Motor neuron (in vitro differentiated cells): Measurements from ENCODE around the gene PRKCA. TPM values are rescaled to one million over a fixed set of nuclear protein-coding genes. Genes with fewer than 3 reads are reported as not detected.
A peak's percentile ranks its signal among the peaks of the same experiment; 100 is the strongest.
"Not testable (repeated sequence)": the region's sequence is repeated elsewhere in the genome, so short reads cannot be mapped to it uniquely, and the experiment has no call there.

Source experiments
- ATAC-seq, 8 experiments: fragments of 200-7000 bp; cut with Tn5 transposase; replicated peaks in 6 of 8; 2 replicates each; pipeline ENCODE4 v1.8.0; 2021; ENCODE audit warnings: mild to moderate bottlenecking in 8 of 8, moderate library complexity in 8 of 8
- H3K27ac ChIP-seq, 2 donors: fragments of 250-450 bp; sonication (Bioruptor Pico); 2 replicates each; pipeline ENCODE4 v1.9.0; 2021; ENCODE audit warnings: antibody characterized with exemption in 2 of 2, mild to moderate bottlenecking in 2 of 2, moderate library complexity in 1 of 2
- H3K4me1 ChIP-seq, 2 donors: fragments of 250-450 bp; sonication (Bioruptor Pico); replicated peaks in 1 of 2; 2 replicates each; pipeline ENCODE4 v1.6.1; 2021; ENCODE audit warnings: antibody characterized with exemption in 2 of 2, mild to moderate bottlenecking in 2 of 2, moderate library complexity in 1 of 2
- H3K4me3 ChIP-seq, 5 donors: fragments of 250-450 bp; sonication (Bioruptor Pico); 2 replicates each; pipeline ENCODE4 v1.9.0; 2021; ENCODE audit warnings: antibody characterized with exemption in 5 of 5, mild to moderate bottlenecking in 5 of 5, moderate library complexity in 4 of 5
- WGBS, 10 experiments: fragments of 450-650 bp; shearing (Covaris generic); methylation state at CpG; one replicate each; pipeline ENCODE4 v1.0.0; 2022; 5-methylcytosine and 5-hydroxymethylcytosine counted together
- in situ Hi-C, 9 experiments: fragments of 400-800 bp; cut with MboI; loops; one replicate each; pipeline ENCODE4 v1.15.0; 2021; ENCODE audit warnings: low sequenced_read_pairs in 9 of 9, low pct_unique_long_range_greater_than_20kb in 2 of 9; ENCODE audit not compliant: unreplicated experiment in 9 of 9
- total RNA-seq, 8 experiments: library from RNA; unstranded; fragments of 300-600 nt; gene quantifications; 2 replicates each; pipeline versions ENCODE4 v1.2.3 to v1.2.4, GENCODE V29; 2022

Gene PRKCA
- total RNA-seq, 8 experiments from 2014 or later = 5.6 to 38.8 (median 8.7) TPM

DNA sequence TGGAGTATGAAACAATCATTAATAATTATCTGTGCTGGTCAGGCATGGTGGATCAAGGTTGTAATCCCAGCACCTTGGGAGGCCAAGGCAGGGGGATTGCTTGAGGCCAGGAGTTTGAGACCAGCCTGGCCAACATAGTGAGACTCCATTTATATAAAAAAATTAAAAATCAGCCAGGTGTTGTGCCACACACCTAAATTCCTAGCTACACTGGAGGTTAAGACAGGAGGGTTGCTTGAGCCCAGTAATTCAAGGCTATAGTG lies 28.9 kb upstream of the PRKCA start:
- Histone ChIP-seq H3K27ac (no peak overlapping the region), H3K4me3 (no peak overlapping the region), H3K4me1 (peaks cover 0 to 4% of the 10 kb centered on the region in 2 donors)
- no peak for ATAC-seq
- in situ Hi-C loops = loop anchor here in 5 of 9 experiments (25.0 kb wide), 3 partner anchors 289 to 414 kb away; no protein-coding TSS in a partner anchor

GRCh38 chr17:66275651-66276050 lies 26.8 kb upstream of the PRKCA start:
- WGBS, 10 experiments = 0 to 100% (median 83%) methylated on average over 1 to 3 of the region's 6 CpGs; no CpG with 5 or more reads in 5 of the 10 experiments
- ATAC-seq = peak in 2 of 8 experiments; percentile 96 to 98
- H3K4me1 ChIP-seq = peaks cover 0 to 4% of the 10 kb centered on the region in 2 donors
- no peak overlapping the region for H3K27ac ChIP-seq
- no peak overlapping the region for H3K4me3 ChIP-seq
- in situ Hi-C loops = no loop called here

DNA sequence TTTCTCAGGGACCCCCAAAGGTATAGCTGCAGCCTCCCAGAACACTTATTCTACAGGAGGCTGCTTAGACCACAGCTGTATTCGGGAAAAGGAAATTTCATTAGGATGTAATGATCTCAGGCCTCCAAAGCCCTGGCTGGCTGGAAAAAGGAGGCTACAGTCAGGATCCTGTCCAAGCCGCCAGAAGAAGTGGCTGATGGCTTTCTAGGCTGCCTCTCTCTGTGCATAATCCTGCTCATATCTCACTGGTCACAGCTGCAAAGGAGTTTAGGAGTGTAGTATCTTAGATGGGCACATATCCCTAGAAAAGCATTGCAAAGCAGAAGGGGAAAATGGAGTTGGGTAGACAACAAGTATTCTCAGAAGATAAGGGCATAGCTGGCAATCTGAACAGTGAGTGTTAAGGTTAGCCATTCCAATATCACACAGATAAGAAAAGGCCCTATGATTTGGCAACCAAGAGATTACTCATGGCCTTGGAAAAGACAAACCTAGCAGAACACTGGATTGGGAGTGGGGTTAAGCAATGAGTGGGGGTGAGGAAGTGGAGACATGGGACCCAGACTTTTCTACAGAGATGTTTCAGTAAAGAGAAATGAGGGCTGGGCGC lies 26.0 kb upstream of the PRKCA start:
- ATAC-seq = no peak
- Histone ChIP-seq H3K4me1 (peaks cover 0 to 4% of the 10 kb centered on the region in 2 donors), H3K4me3 (no peak overlapping the region), H3K27ac (no peak overlapping the region)
- in situ Hi-C loops = no loop called here
- WGBS, 10 experiments = 60 to 100% (median 78%) methylated on average over 1 to 2 of the region's 3 CpGs; no CpG with 5 or more reads in 6 of the 10 experiments

- in situ Hi-C loops = no loop called here
Observed at GRCh38 chr17:66277191-66277590, 25.2 kb upstream of the PRKCA start.

DNA sequence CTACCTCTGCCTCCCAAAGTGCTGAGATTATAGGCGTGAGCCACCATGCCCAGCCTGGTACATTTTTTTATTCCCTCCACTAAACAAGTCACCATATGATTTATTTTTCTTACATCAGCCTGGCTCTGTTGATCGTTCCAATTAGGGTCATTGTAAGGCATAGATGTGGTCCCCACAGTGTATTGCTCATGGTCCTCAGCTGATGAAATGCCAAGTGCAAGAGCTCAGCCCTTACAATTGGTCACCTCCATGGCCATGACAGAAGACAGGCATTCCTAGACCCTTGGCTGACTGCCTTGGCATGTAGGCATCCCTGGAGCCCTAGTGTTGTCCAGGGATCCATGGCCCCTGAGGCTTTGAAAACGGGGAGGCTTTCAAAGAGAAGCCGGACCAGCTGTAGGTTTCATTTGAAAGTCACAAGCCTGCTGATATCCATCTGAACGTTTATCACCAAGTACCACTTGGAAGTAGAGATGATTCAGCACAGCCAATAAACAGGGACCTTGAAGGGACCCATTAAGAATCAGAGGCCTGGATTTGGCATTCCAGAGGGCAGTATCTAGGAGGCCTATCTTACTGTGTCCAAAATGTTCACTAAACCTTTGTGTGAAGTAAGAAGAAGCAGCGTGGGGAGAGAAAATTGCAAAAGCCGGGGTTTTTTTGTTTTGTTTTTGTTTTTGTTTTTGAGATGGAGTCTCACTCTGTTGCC lies 20.6 kb upstream of the PRKCA start:
- no peak overlapping the region for H3K27ac ChIP-seq
- ATAC-seq = peak in 2 of 8 experiments; percentile 26 to 63
- 67 to 100% (median 82%) methylated on average over 1 to 7 of the region's 7 CpGs for WGBS, 10 experiments
- no peak overlapping the region for H3K4me3 ChIP-seq
- H3K4me1 ChIP-seq = peaks cover 0 to 4% of the 10 kb centered on the region in 2 donors
- in situ Hi-C loops = no loop called here

More at GRCh38 chr17:66277191-66277590, 25.2 kb upstream of the PRKCA start:
- Histone ChIP-seq H3K4me3 (no peak overlapping the region), H3K27ac (no peak overlapping the region), H3K4me1 (peaks cover 0 to 4% of the 10 kb centered on the region in 2 donors)
- ATAC-seq = no peak
- 17 to 100% (median 90%) methylated on average over 1 to 2 of the region's 2 CpGs; no CpG with 5 or more reads in 2 of the 10 experiments for WGBS, 10 experiments

- ATAC-seq = no peak
- Histone ChIP-seq H3K27ac (no peak overlapping the region), H3K4me3 (no peak overlapping the region), H3K4me1 (no peaks in the 10 kb centered on the region)
- in situ Hi-C loops = no loop called here
- 60 to 100% (median 67%) methylated on average over 1 to 5 of the region's 6 CpGs; no CpG with 5 or more reads in 1 of the 10 experiments for WGBS, 10 experiments
Observed at GRCh38 chr17:66283296-66283934, 19.0 kb upstream of the PRKCA start.

- 50 to 86% (median 77%) methylated on average over 1 to 2 of the region's 2 CpGs; no CpG with 5 or more reads in 5 of the 10 experiments for WGBS, 10 experiments
Observed at GRCh38 chr17:66283971-66284370, 18.4 kb upstream of the PRKCA start.

DNA sequence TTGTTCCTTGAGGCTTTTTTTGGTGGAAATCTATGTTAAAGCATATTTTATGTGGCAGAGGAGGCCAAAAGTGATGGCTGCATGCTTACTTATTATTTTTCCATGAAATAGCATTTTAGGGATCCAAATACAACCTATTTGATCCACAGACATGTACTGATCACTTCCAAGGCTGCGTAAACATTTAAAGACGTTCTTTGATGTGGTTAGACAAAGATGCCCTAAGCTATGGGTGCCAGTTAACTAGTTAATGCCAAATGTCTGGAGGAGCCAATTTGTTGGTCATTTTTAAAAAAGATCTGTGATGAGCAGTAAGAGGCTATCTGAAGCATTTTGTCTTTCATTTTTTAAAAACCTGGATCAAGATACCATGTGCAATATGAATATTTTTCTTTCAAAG lies 17.3 kb upstream of the PRKCA start:
- WGBS, 10 experiments = 0 to 100% (median 81%) methylated on average over 1 to 2 of the region's 2 CpGs; no CpG with 5 or more reads in 2 of the 10 experiments
- Histone ChIP-seq H3K27ac (no peak overlapping the region), H3K4me1 (no peaks in the 10 kb centered on the region), H3K4me3 (no peak overlapping the region)
- ATAC-seq = no peak
- in situ Hi-C loops = no loop called here

More at GRCh38 chr17:66283971-66284370, 18.4 kb upstream of the PRKCA start:
- Histone ChIP-seq H3K4me1 (no peaks in the 10 kb centered on the region), H3K4me3 (no peak overlapping the region), H3K27ac (no peak overlapping the region)
- in situ Hi-C loops = no loop called here
- ATAC-seq = peak in 1 of 8 experiments; percentile 33

GRCh38 chr17:66287911-66288310 lies 14.5 kb upstream of the PRKCA start:
- 40 to 100% (median 88%) methylated on average over 1 to 2 of the region's 2 CpGs; no CpG with 5 or more reads in 5 of the 10 experiments for WGBS, 10 experiments
- in situ Hi-C loops = no loop called here
- Histone ChIP-seq H3K4me1 (no peaks in the 10 kb centered on the region), H3K27ac (no peak overlapping the region), H3K4me3 (no peak overlapping the region)
- ATAC-seq = no peak

- Histone ChIP-seq H3K4me1 (no peaks in the 10 kb centered on the region), H3K27ac (no peak overlapping the region), H3K4me3 (no peak overlapping the region)
- in situ Hi-C loops = no loop called here
- 30 to 93% (median 83%) methylated on average over 1 to 4 of the region's 4 CpGs; no CpG with 5 or more reads in 1 of the 10 experiments for WGBS, 10 experiments
- ATAC-seq = peak in 1 of 8 experiments; percentile 65
Observed at GRCh38 chr17:66290101-66290722, 12.2 kb upstream of the PRKCA start.

DNA sequence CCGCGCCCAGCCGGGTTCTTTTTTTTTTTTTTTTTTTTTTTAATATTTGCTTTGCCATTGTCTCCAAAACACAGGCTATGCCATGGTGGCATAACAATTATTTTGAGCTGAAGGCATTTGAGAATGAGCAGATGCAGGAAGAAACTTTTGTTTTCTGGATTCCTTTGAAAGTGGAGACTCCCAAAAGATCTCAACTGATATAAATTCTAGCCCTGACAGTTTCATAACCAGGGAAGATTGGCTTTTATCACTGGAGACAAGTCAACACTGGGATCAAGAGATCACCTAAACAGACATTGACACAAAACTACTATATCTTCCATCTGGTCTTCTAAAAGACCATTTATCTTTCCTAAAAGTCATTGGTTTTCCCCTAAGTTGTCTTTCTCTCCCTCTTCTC lies 10.1 kb upstream of the PRKCA start:
- 73 to 100% (median 100%) methylated on average over 1 to 3 of the region's 3 CpGs; no CpG with 5 or more reads in 4 of the 10 experiments for WGBS, 10 experiments
- no peaks in the 10 kb centered on the region for H3K4me1 ChIP-seq
- in situ Hi-C loops = no loop called here

GRCh38 chr17:66296289-66296725 lies 6.1 kb upstream of the PRKCA start:
- in situ Hi-C loops = no loop called here
- no peak for ATAC-seq
- Histone ChIP-seq H3K4me3 (no peak overlapping the region), H3K27ac (no peak overlapping the region), H3K4me1 (peaks cover 0 to 3% of the 10 kb centered on the region in 2 donors)
- WGBS, 10 experiments = 81 to 100% (median 92%) methylated on average over 2 to 6 of the region's 6 CpGs; no CpG with 5 or more reads in 1 of the 10 experiments

More for the DNA sequence above, 10.1 kb upstream of the PRKCA start:
- H3K4me3 ChIP-seq = no peak overlapping the region
- no peak for ATAC-seq
- H3K27ac ChIP-seq = no peak overlapping the region

GRCh38 chr17:66297443-66297842 lies 5.0 kb upstream of the PRKCA start:
- ATAC-seq, in situ Hi-C loops, H3K4me1 ChIP-seq, H3K27ac ChIP-seq, H3K4me3 ChIP-seq: not testable (repeated sequence)
- 81 to 100% (median 96%) methylated on average over 1 to 8 of the region's 9 CpGs; no CpG with 5 or more reads in 1 of the 10 experiments for WGBS, 10 experiments
